Body of pancreas (tissue), 4 donors: Measurements from ENCODE around the gene DOK3. TPM values are rescaled to one million over a fixed set of nuclear protein-coding genes. Genes with fewer than 3 reads are reported as not detected.
A peak's percentile ranks its signal among the peaks of the same experiment; 100 is the strongest.

Experiments
- ATAC-seq: fragments of 150-250 bp; one replicate; pipeline ENCODE4 v1.9.1; 2016
- DNase-seq, 4 donors: peaks; one replicate each; pipeline ENCODE4 v3.0.0-alpha.2; 2019
- H3K27ac ChIP-seq, 4 donors: fragments of 200-600 bp; sonication (generic); 1 replicate in 3 of 4; 2 replicates in 1 of 4; pipeline versions ENCODE4 v1.5.1 to v1.6.1; 2016 to 2019; ENCODE audit warnings: mild to moderate bottlenecking in 1 of 4, mixed read lengths in 1 of 4, moderate library complexity in 1 of 4
- H3K27me3 ChIP-seq, 2 donors: fragments of 200-600 bp; sonication (generic); one replicate each; pipeline ENCODE4 v1.6.0; 2016; ENCODE audit warnings: mild to moderate bottlenecking in 1 of 2
- H3K36me3 ChIP-seq, 2 donors: fragments of 200-600 bp; sonication (generic); replicated peaks in 1 of 2; 2 replicates each; pipeline ENCODE4 v1.5.1; 2016; ENCODE audit warnings: low read depth in 2 of 2; ENCODE audit not compliant: insufficient read depth in 1 of 2
- H3K4me1 ChIP-seq: fragments of 200-600 bp; sonication (generic); one replicate; pipeline ENCODE4 v1.6.0; 2016
- H3K4me3 ChIP-seq, 2 donors: fragments of 200-600 bp; sonication (generic); 1 replicate in 1 of 2; 2 replicates in 1 of 2; pipeline ENCODE4 v1.5.1; 2016 to 2019
- H3K9me3 ChIP-seq, 3 donors: fragments of 200-600 bp; sonication (generic); 1 replicate in 2 of 3; 2 replicates in 1 of 3; pipeline ENCODE4 v1.5.1; 2016
- CTCF ChIP-seq, 7 experiments: fragments of 450-650 bp in 4 of 7; fragments of 200-600 bp in 3 of 7; sonication (generic) in 3 of 7; IDR thresholded peaks; one replicate each; pipeline ENCODE4 v1.5.1; 2016 to 2019; ENCODE audit warnings: antibody characterized with exemption in 7 of 7
- POLR2A ChIP-seq, 3 donors: fragments of 450-650 bp; IDR thresholded peaks; one replicate each; pipeline ENCODE4 v1.6.1; 2016; ENCODE audit warnings: antibody characterized with exemption in 3 of 3, mild to moderate bottlenecking in 2 of 3
- WGBS, 2 donors: methylation state at CpG; one replicate each; pipeline ENCODE4 v1.1.5; 2017; 5-methylcytosine and 5-hydroxymethylcytosine counted together
- intact Hi-C: fragments of 100-400 bp; cut with DNase I; formaldehyde crosslinking; loops from one replicate; pipeline ENCODE4 v1.15.1; 2023
- total RNA-seq, 2 donors: library from RNA; depleted of rRNA; stranded (reverse); fragments of >200 nt; gene quantifications; one replicate each; pipeline ENCODE4 v1.1.0, GENCODE V29; 2016

The DOK3 gene
- total RNA-seq, 2 donors from 2014 or later = 3.3 to 5.4 TPM

- Histone ChIP-seq H3K4me3 (no peak overlapping the region), H3K4me1 (peaks cover 28% of the 10 kb centered on the region), H3K36me3 (peaks cover 21 to 24% of the 10 kb centered on the region in 2 donors), H3K27me3 (no peaks in the 10 kb centered on the region), H3K9me3 (no peaks in the 10 kb centered on the region), H3K27ac (no peak overlapping the region)
- no peak for DNase-seq
- ATAC-seq = no peak
- 90% methylated on average over 8 to 16 of the region's 16 CpGs for WGBS, 2 donors
- intact Hi-C loops = no loop called here
- TF ChIP-seq POLR2A (IDR thresholded peaks at IDR 0.05) = no peak
- TF ChIP-seq CTCF (IDR thresholded peaks at IDR 0.05) = no peak
Observed at GRCh38 chr5:177512736-177513380, 3.2 kb upstream of the DOK3 start.

- H3K27me3 ChIP-seq = no peaks in the 10 kb centered on the region
- H3K4me3 ChIP-seq = no peak overlapping the region
- H3K9me3 ChIP-seq = no peaks in the 10 kb centered on the region
- no peak for DNase-seq
- peaks cover 21 to 24% of the 10 kb centered on the region in 2 donors for H3K36me3 ChIP-seq
- intact Hi-C loops = no loop called here
- 92 to 93% methylated on average over 11 to 34 of the region's 34 CpGs for WGBS, 2 donors
- ATAC-seq = no peak
- TF ChIP-seq POLR2A (IDR thresholded peaks at IDR 0.05) (no peak), CTCF (IDR thresholded peaks at IDR 0.05) (no peak)
- H3K27ac ChIP-seq = no peak overlapping the region
- H3K4me1 ChIP-seq = peaks cover 34% of the 10 kb centered on the region
Observed at GRCh38 chr5:177511796-177512675, 2.4 kb upstream of the DOK3 start.

GRCh38 chr5:177511181-177511580, 1.6 kb upstream of the DOK3 start:
- Histone ChIP-seq H3K36me3 (peaks cover 21 to 24% of the 10 kb centered on the region in 2 donors), H3K27ac (peak overlapping the region in 1 of 4 donors; percentile 58), H3K27me3 (no peaks in the 10 kb centered on the region), H3K4me1 (peaks cover 32% of the 10 kb centered on the region), H3K4me3 (no peak overlapping the region), H3K9me3 (no peaks in the 10 kb centered on the region)
- WGBS, 2 donors = 77 to 85% methylated on average over 3 to 5 of the region's 5 CpGs
- TF ChIP-seq CTCF (IDR thresholded peaks at IDR 0.05) = no peak
- no peak for TF ChIP-seq POLR2A (IDR thresholded peaks at IDR 0.05)
- ATAC-seq = no peak
- DNase-seq = no peak
- intact Hi-C loops = no loop called here

GRCh38 chr5:177510567-177511053, 984 bp upstream of the DOK3 start:
- peak overlapping the region in 1 of 4 donors; percentile 58 for H3K27ac ChIP-seq
- no peak for ATAC-seq

More at GRCh38 chr5:177510567-177511053, 984 bp upstream of the DOK3 start:
- TF ChIP-seq CTCF (IDR thresholded peaks at IDR 0.05) (no peak), POLR2A (IDR thresholded peaks at IDR 0.05) (peak in 1 of 3 donors; percentile 40)
- Histone ChIP-seq H3K4me1 (peaks cover 27% of the 10 kb centered on the region), H3K36me3 (peaks cover 21 to 24% of the 10 kb centered on the region in 2 donors), H3K27me3 (no peaks in the 10 kb centered on the region), H3K9me3 (no peaks in the 10 kb centered on the region), H3K4me3 (no peak overlapping the region)
- WGBS, 2 donors = 85 to 87% methylated on average over 15 of the region's 15 CpGs
- peak in 1 of 4 donors; percentile 71 for DNase-seq
- intact Hi-C loops = no loop called here
